ENCODE measurements around the gene PYGM.

PYGM gene

DNA sequence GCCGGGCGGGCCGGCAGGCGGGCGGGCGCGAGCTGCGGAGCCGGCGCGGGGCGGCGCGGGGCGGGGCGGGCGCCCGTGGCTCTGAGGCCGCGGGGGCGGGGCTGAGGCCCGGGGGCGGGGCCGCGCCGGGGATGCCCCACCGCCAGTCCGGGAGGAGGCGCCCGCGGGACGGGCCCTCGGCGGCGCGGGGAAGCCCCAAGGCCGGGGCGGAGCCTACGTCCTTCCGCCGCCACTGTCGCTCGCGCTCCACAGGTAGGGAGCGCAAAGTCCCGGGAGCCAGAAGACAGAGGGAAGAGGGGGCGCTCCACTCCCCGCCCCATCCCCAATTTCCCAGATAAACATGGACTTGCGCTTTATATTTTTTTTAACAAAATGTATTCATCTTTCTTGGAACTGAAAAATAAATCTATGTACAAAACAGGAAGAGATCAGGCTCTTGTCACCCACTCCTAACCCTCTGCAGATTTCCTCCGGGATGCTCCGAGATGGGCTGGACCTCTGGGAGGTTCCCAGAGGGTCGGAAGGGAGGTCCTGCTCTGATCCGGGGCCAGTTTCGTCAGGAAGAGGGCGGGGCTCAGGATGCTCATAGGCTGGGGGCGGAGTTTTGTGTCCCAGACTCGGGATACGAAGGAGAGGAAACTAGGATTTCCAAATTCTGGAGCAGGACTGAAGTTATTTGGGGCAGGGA, 43.5 kb upstream of the PYGM start, which contains the start of gene MAP4K2:
Gene MAP4K2 (minus strand): TSS at position 57 of the 688 bp plus-strand sequence. CDS start 65 bp downstream, outside the sequence.
- peak; percentile 84 for DNase-seq
- no peaks in the 10 kb centered on the region for H3K27me3 ChIP-seq (ENCODE audit: insufficient read depth, low read depth, severe bottlenecking)
- TF ChIP-seq, protein P1, sequence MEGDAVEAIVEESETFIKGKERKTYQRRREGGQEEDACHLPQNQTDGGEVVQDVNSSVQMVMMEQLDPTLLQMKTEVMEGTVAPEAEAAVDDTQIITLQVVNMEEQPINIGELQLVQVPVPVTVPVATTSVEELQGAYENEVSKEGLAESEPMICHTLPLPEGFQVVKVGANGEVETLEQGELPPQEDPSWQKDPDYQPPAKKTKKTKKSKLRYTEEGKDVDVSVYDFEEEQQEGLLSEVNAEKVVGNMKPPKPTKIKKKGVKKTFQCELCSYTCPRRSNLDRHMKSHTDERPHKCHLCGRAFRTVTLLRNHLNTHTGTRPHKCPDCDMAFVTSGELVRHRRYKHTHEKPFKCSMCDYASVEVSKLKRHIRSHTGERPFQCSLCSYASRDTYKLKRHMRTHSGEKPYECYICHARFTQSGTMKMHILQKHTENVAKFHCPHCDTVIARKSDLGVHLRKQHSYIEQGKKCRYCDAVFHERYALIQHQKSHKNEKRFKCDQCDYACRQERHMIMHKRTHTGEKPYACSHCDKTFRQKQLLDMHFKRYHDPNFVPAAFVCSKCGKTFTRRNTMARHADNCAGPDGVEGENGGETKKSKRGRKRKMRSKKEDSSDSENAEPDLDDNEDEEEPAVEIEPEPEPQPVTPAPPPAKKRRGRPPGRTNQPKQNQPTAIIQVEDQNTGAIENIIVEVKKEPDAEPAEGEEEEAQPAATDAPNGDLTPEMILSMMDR (IDR thresholded peaks at IDR 0.05; ENCODE audit: low read depth, low read length) = peak; percentile 42
- H3K36me3 ChIP-seq = peaks cover 65% of the 10 kb centered on the region
- no peaks in the 10 kb centered on the region for H3K9me3 ChIP-seq (ENCODE audit: severe bottlenecking)
- H3K4me3 ChIP-seq (ENCODE audit: low read depth, low read length) = peak within 1 kb of the TSS; percentile 60
- peak within 1 kb of the TSS; percentile 82 for H3K27ac ChIP-seq

DNA sequence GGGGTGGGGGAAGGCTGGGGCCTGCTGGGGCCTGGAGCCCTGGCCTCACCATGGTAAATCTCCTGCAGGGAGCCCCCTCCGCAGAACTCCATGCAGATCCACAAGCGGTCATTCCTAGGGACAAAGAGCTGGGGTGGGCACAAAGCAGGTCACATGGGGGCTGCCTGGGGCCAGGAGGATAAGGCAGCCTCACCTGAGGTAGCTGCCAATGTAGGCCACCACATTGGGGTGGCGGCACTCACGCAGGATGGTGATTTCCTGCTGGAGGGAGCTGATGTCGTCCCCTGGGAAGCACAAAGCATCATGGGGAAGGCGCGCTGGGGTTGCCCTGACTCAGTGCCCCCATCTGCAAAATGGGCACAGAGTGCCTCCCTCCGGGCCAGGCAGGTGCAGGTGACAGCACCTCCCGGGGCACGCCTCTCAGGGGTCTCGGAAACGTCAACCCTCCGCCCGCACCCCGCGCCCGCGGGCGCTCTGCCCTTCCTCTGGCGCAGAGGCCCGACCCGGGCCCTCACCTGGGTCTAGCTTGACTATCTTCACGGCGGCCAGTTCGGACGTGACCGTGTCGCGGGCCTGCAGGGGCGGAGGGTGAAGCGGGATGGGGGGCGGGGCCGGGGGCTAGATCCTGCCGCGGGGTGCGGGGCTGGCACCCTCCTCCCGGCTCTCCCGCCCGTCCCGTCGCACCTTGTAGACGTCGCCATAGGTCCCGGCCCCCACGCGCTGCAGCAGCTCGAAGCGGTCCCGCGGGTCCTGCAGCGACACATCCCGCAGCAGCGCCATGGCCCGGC, 42.8 kb upstream of the PYGM start:
- Histone ChIP-seq H3K27ac (peak overlapping the region; percentile 48; the same call in 1 of the 2 replicates), H3K27me3 (ENCODE audit: insufficient read depth, low read depth, severe bottlenecking) (no peaks in the 10 kb centered on the region), H3K4me3 (ENCODE audit: low read depth, low read length) (peak overlapping the region; percentile 45), H3K9me3 (ENCODE audit: severe bottlenecking) (no peaks in the 10 kb centered on the region), H3K36me3 (peaks cover 58% of the 10 kb centered on the region)
- DNase-seq = peak; percentile 48
- TF ChIP-seq, protein P1 (IDR thresholded peaks at IDR 0.05; ENCODE audit: low read depth, low read length) = no peak

DNA sequence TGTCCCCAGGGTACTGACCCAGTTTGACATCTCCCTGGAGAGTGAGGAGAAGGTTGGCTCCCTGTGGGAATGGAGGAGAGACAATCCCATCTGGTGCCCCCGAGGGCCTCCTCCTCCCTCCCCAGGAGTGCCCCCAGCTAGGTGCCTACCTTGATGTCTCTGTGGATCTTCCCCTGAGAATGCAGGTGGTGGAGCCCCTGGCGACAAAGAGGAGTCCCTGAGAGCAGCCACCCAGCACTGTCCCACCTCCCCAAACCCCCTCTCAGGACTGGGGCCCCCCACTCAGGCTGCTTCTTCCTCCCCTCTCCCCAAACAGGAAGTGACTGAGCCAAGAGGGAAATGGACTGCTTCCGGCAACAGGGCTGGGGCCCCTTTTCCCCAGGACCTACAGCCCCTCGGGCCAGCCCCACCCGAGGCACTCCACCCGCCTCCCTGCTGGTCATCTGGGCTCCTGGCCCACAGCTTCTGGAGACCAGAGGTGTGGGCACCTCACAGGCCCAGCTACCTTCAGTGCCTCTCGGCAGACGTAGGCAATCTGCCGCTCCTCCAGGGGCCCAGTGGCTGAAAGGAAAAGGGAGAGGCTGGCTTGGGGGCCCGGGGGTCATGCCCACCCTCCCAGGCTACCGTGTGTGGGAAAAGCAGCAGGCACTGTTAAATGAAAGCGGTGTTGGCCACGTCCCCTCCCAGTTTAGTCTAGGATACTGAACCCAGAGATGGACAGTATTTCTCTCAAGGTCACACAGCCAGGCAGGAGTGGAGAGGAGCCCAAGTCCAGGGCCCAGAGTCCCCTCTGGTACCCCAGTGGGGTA, 42.0 kb upstream of the PYGM start:
- H3K27ac ChIP-seq = no peak overlapping the region
- H3K4me3 ChIP-seq (ENCODE audit: low read depth, low read length) = no peak overlapping the region
- TF ChIP-seq, protein P1 (IDR thresholded peaks at IDR 0.05; ENCODE audit: low read depth, low read length) = no peak
- DNase-seq = no peak
- no peaks in the 10 kb centered on the region for H3K9me3 ChIP-seq (ENCODE audit: severe bottlenecking)
- peaks cover 50% of the 10 kb centered on the region for H3K36me3 ChIP-seq
- no peaks in the 10 kb centered on the region for H3K27me3 ChIP-seq (ENCODE audit: insufficient read depth, low read depth, severe bottlenecking)

DNA sequence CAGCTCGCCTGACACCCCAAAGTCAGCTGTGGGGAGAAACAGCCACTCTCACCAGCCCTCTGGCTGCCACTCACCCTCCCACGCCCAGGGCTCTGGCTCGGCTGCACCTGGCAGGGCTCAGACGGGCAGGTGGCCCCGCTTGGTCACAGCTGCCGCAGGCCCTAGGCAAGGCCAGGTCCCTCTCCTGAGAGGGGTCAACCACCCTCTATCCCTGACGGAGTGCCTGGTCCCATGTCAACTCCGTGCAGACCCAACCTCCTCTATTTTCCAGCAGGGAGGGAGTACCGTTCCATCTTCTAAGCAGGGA, 41.3 kb upstream of the PYGM start:
- no peak overlapping the region for H3K4me3 ChIP-seq (ENCODE audit: low read depth, low read length)
- TF ChIP-seq, protein P1 (IDR thresholded peaks at IDR 0.05; ENCODE audit: low read depth, low read length) = no peak
- no peak for DNase-seq
- H3K27me3 ChIP-seq (ENCODE audit: insufficient read depth, low read depth, severe bottlenecking) = no peaks in the 10 kb centered on the region
- peaks cover 50% of the 10 kb centered on the region for H3K36me3 ChIP-seq
- H3K9me3 ChIP-seq (ENCODE audit: severe bottlenecking) = no peaks in the 10 kb centered on the region
- no peak overlapping the region for H3K27ac ChIP-seq

DNA sequence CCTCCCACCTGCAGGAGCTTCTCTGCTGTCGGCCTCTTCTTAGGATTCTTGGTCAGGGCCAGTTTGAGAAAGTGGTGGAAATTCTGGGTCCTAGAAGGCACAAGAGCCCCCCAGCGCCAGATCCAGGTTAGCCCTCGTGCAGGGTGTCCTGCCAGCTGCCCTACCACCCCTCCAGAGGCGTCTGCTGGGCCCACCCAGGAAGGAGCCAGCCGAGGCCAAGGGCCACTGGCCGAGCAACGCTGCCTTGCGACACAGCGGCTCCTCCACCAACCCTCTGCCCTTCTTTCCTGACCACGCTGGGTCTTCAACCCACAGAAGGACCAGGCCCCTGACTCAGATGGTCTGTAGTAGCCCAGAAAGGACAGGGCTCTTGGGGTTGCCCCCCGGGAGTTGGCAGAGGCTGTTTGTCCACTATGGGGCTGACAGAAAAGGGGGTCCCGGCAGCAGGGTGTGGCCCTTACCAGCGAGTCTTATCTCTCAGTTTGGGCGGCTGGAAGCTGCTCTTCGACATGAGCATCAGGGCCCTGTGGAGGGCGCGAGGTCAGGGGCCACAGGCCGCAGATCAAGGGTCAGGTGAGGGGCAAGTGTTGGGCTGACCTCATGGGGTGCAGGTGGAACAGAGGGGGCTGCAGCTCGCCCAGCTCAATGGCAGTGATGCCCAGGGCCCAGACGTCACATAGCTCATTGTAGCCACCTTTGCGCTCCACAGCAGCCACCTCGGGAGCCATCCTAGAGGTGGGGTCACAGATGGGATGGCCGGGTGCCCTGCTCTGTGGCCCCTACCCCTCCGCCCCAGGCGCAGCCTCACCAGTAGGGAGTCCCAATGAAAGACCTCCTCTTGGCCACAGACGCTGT, 40.8 kb upstream of the PYGM start:
- TF ChIP-seq, protein P1 (IDR thresholded peaks at IDR 0.05; ENCODE audit: low read depth, low read length) = no peak
- DNase-seq = no peak
- Histone ChIP-seq H3K27ac (no peak overlapping the region), H3K36me3 (peaks cover 46% of the 10 kb centered on the region), H3K9me3 (ENCODE audit: severe bottlenecking) (no peaks in the 10 kb centered on the region), H3K4me3 (ENCODE audit: low read depth, low read length) (no peak overlapping the region), H3K27me3 (ENCODE audit: insufficient read depth, low read depth, severe bottlenecking) (no peaks in the 10 kb centered on the region)
